Ishikawa (cell line): ENCODE measurements around the gene ZGPAT.

Source experiments
- CEBPB ChIP-seq: IDR thresholded peaks from 2 replicates; pipeline ENCODE4 v1.6.1; 2012
- CREB1 ChIP-seq: IDR thresholded peaks from 2 replicates; pipeline ENCODE4 v1.6.1; 2012; ENCODE audit warnings: low read depth
- EGR1 ChIP-seq: IDR thresholded peaks from 2 replicates; pipeline ENCODE4 v1.6.1; 2012
- EP300 ChIP-seq: IDR thresholded peaks from 2 replicates; pipeline ENCODE4 v1.6.1; 2012; ENCODE audit warnings: borderline replicate concordance
- FOXM1 ChIP-seq: IDR thresholded peaks from 2 replicates; pipeline ENCODE4 v1.6.1; 2012; ENCODE audit warnings: low read depth, borderline replicate concordance
- MAX ChIP-seq: IDR thresholded peaks from 2 replicates; pipeline ENCODE4 v1.6.1; 2012
- NFIC ChIP-seq: IDR thresholded peaks from 2 replicates; pipeline ENCODE4 v1.6.1; 2012
- RAD21 ChIP-seq: IDR thresholded peaks from 2 replicates; pipeline ENCODE4 v1.6.1; 2012; ENCODE audit warnings: low read depth
- TAF1 ChIP-seq: IDR thresholded peaks from 2 replicates; pipeline ENCODE4 v1.6.1; 2012; ENCODE audit warnings: low read depth, mild to moderate bottlenecking
- TCF12 ChIP-seq: IDR thresholded peaks from 2 replicates; pipeline ENCODE4 v1.6.1; 2012; ENCODE audit warnings: low read depth
- TEAD4 ChIP-seq: IDR thresholded peaks from 2 replicates; pipeline ENCODE4 v1.6.1; 2012
- USF1 ChIP-seq: IDR thresholded peaks from 2 replicates; pipeline ENCODE4 v1.6.1; 2012
- YY1 ChIP-seq: IDR thresholded peaks from 2 replicates; pipeline ENCODE4 v1.6.1; 2012; ENCODE audit warnings: low read depth
- ZBTB7A ChIP-seq: IDR thresholded peaks from 2 replicates; pipeline ENCODE4 v1.6.1; 2012; ENCODE audit warnings: low read depth
- TF ChIP-seq, protein P1 (sequence below): IDR thresholded peaks from 2 replicates; pipeline ENCODE4 v1.6.1; 2012; ENCODE audit warnings: low read depth, mild to moderate bottlenecking

Gene ZGPAT

GRCh38 chr20:63709149-63709527 is 1.3 kb downstream of the ZGPAT start:
- TF ChIP-seq CEBPB: no peak
- no peak for TF ChIP-seq EP300
- TF ChIP-seq CREB1: no peak
- TF ChIP-seq FOXM1: no peak
- TF ChIP-seq, protein P1, sequence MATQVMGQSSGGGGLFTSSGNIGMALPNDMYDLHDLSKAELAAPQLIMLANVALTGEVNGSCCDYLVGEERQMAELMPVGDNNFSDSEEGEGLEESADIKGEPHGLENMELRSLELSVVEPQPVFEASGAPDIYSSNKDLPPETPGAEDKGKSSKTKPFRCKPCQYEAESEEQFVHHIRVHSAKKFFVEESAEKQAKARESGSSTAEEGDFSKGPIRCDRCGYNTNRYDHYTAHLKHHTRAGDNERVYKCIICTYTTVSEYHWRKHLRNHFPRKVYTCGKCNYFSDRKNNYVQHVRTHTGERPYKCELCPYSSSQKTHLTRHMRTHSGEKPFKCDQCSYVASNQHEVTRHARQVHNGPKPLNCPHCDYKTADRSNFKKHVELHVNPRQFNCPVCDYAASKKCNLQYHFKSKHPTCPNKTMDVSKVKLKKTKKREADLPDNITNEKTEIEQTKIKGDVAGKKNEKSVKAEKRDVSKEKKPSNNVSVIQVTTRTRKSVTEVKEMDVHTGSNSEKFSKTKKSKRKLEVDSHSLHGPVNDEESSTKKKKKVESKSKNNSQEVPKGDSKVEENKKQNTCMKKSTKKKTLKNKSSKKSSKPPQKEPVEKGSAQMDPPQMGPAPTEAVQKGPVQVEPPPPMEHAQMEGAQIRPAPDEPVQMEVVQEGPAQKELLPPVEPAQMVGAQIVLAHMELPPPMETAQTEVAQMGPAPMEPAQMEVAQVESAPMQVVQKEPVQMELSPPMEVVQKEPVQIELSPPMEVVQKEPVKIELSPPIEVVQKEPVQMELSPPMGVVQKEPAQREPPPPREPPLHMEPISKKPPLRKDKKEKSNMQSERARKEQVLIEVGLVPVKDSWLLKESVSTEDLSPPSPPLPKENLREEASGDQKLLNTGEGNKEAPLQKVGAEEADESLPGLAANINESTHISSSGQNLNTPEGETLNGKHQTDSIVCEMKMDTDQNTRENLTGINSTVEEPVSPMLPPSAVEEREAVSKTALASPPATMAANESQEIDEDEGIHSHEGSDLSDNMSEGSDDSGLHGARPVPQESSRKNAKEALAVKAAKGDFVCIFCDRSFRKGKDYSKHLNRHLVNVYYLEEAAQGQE: no peak
- TF ChIP-seq TAF1: no peak
- TF ChIP-seq MAX: no peak
- TF ChIP-seq ZBTB7A: no peak
- no peak for TF ChIP-seq NFIC
- no peak for TF ChIP-seq TCF12
- TF ChIP-seq TEAD4: no peak
- no peak for TF ChIP-seq RAD21
- no peak for TF ChIP-seq YY1
- no peak for TF ChIP-seq EGR1
- no peak for TF ChIP-seq USF1

- TF ChIP-seq ZBTB7A: no peak
- no peak for TF ChIP-seq USF1
- no peak for TF ChIP-seq TAF1
- no peak for TF ChIP-seq TCF12
- TF ChIP-seq CREB1: no peak
- no peak for TF ChIP-seq MAX
- TF ChIP-seq, protein P1: no peak
- no peak for TF ChIP-seq EP300
- TF ChIP-seq CEBPB: no peak
- TF ChIP-seq TEAD4: no peak
- no peak for TF ChIP-seq NFIC
- TF ChIP-seq RAD21: no peak
- no peak for TF ChIP-seq EGR1
- TF ChIP-seq FOXM1: no peak
- no peak for TF ChIP-seq YY1
Measured at GRCh38 chr20:63711085-63711645, 3.3 kb downstream of the ZGPAT start.

- no peak for TF ChIP-seq FOXM1
- no peak for TF ChIP-seq USF1
Measured at GRCh38 chr20:63712191-63712590, 4.4 kb downstream of the ZGPAT start.

- TF ChIP-seq TEAD4 (no peak), CEBPB (no peak), ZBTB7A (no peak), TAF1 (no peak)
- TF ChIP-seq, protein P1: no peak
Measured at GRCh38 chr20:63714858-63715257, 7.0 kb downstream of the ZGPAT start.
